ENCODE results near the gene ATP2A3. TPM values are rescaled to one million over a fixed set of nuclear protein-coding genes. Genes with fewer than 3 reads are reported as not detected.

The ATP2A3 gene
- total RNA-seq, 6 experiments from 2014 or later: 1.5 to 4.3 (median 2.3) TPM

DNA sequence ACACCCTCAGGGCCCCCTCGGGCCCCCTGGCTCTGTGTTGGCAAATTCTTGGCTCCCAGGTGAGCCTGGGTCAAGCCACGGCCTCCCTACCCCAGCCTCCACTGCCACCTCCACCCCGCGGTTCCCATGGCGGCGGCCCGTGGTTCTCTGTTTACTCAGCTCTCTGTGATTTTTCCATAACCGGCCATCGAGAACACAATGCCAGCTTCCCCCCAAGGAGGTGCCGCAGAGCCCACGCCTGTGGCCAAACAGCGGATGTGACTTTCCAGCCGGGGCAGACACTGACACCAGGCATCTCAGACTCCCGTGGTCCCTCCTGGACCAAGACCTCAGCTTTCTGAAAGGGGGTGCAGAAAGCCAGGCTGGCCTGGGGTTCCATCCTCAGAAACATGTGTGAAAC lies 21.6 kb upstream of the ATP2A3 start:
- no peak overlapping the region for H3K4me3 ChIP-seq
- WGBS (ENCODE audit: insufficient coverage, low coverage, low lambda C conversion rate, missing lambda C conversion rate): 45% methylated on average over 9 of the region's 14 CpGs
- TF ChIP-seq, protein P1, sequence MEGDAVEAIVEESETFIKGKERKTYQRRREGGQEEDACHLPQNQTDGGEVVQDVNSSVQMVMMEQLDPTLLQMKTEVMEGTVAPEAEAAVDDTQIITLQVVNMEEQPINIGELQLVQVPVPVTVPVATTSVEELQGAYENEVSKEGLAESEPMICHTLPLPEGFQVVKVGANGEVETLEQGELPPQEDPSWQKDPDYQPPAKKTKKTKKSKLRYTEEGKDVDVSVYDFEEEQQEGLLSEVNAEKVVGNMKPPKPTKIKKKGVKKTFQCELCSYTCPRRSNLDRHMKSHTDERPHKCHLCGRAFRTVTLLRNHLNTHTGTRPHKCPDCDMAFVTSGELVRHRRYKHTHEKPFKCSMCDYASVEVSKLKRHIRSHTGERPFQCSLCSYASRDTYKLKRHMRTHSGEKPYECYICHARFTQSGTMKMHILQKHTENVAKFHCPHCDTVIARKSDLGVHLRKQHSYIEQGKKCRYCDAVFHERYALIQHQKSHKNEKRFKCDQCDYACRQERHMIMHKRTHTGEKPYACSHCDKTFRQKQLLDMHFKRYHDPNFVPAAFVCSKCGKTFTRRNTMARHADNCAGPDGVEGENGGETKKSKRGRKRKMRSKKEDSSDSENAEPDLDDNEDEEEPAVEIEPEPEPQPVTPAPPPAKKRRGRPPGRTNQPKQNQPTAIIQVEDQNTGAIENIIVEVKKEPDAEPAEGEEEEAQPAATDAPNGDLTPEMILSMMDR (IDR thresholded peaks at IDR 0.05): no peak
- TF ChIP-seq POLR2A (IDR thresholded peaks at IDR 0.05): no peak
- no peaks in the 10 kb centered on the region for H3K27me3 ChIP-seq
- intact Hi-C loops (cut with DNase I): no loop called here
- H3K4me1 ChIP-seq: peaks cover 0 to 13% (median 6%) of the 10 kb centered on the region in 4 donors
- ATAC-seq (peak in 1 of 4 donors; percentile 9), DNase-seq (peak; percentile 21 to 50 (median 45))
- no peak overlapping the region for H3K27ac ChIP-seq
- no peaks in the 10 kb centered on the region for H3K9me3 ChIP-seq
- H3K36me3 ChIP-seq: no peaks in the 10 kb centered on the region

- DNase-seq (peak; percentile 44 to 50 (median 45)), ATAC-seq (peak; percentile 39 to 58 (median 51))
- 35% methylated on average over 7 of the region's 18 CpGs for WGBS (ENCODE audit: insufficient coverage, low coverage, low lambda C conversion rate, missing lambda C conversion rate)
- H3K9me3 ChIP-seq: no peaks in the 10 kb centered on the region
- no peak overlapping the region for H3K27ac ChIP-seq
- no peaks in the 10 kb centered on the region for H3K36me3 ChIP-seq
- H3K27me3 ChIP-seq: no peaks in the 10 kb centered on the region
- TF ChIP-seq, protein P1 (IDR thresholded peaks at IDR 0.05): no peak
- TF ChIP-seq POLR2A (IDR thresholded peaks at IDR 0.05): no peak
- H3K4me1 ChIP-seq: peaks cover 0 to 13% (median 6%) of the 10 kb centered on the region in 4 donors
- intact Hi-C loops (cut with DNase I): no loop called here
- H3K4me3 ChIP-seq: no peak overlapping the region
Measured at GRCh38 chr17:3983606-3984484, 19.6 kb upstream of the ATP2A3 start.

DNA sequence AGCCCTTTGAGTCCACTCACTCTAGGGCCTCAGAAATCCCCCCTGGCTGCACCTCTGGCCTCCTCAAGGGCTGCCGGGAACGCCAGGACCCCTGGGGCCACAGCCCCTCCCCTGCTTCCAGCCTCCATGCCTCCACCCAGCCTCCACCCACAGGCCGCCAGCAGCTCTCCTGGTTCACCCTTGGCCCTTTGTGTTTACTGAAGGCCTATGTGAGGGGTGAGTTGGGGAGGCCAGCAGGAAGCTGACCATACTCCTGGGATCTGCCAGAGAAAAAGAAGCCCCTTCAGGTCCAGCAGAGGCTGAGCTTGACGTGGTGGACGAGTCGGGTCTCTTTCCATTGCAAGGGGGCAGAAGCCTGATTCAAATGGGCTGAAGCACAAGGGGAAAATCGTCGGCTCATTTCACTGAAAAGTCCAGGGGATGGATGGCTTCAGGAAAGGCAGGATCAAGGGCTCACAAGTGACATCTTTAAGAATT lies 18.3 kb upstream of the ATP2A3 start:
- TF ChIP-seq, protein P1 (IDR thresholded peaks at IDR 0.05): no peak
- TF ChIP-seq POLR2A (IDR thresholded peaks at IDR 0.05): no peak
- Histone ChIP-seq H3K4me3 (no peak overlapping the region), H3K36me3 (no peaks in the 10 kb centered on the region), H3K9me3 (no peaks in the 10 kb centered on the region), H3K27ac (no peak overlapping the region), H3K4me1 (peaks cover 0 to 13% (median 6%) of the 10 kb centered on the region in 4 donors), H3K27me3 (no peaks in the 10 kb centered on the region)
- WGBS (ENCODE audit: insufficient coverage, low coverage, low lambda C conversion rate, missing lambda C conversion rate): 76% methylated on average over 2 of the region's 8 CpGs
- peak; percentile 13 to 33 (median 14) for DNase-seq
- ATAC-seq: no peak
- intact Hi-C loops (cut with DNase I): no loop called here

DNA sequence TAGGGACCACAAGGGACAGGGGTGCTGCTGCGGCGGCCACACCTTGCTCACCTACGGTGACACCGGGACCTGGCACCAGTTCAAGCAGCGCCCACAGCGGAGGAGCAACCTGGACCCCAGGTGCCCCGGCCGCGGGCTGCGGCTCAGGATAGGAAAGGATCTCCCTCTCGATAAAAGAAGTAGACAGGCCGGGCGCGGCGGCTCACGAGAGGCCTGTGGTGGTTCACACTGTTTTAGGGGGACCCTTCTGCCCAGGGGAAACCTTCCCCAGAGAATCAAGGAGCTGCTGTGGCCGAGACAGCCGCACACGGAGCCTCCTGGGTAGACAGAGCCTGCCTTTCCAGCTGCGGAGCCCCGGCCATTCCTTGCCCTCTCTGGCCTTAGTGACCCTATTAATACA lies 17.9 kb upstream of the ATP2A3 start:
- no peak overlapping the region for H3K4me3 ChIP-seq
- no peaks in the 10 kb centered on the region for H3K27me3 ChIP-seq
- TF ChIP-seq POLR2A (IDR thresholded peaks at IDR 0.05): no peak
- TF ChIP-seq, protein P1 (IDR thresholded peaks at IDR 0.05): no peak
- no peaks in the 10 kb centered on the region for H3K9me3 ChIP-seq
- 96% methylated on average over 4 of the region's 21 CpGs for WGBS (ENCODE audit: insufficient coverage, low coverage, low lambda C conversion rate, missing lambda C conversion rate)
- intact Hi-C loops (cut with DNase I): no loop called here
- no peaks in the 10 kb centered on the region for H3K36me3 ChIP-seq
- ATAC-seq (no peak), DNase-seq (peak; percentile 25 to 46 (median 42))
- peaks cover 0 to 15% (median 7%) of the 10 kb centered on the region in 4 donors for H3K4me1 ChIP-seq
- H3K27ac ChIP-seq: no peak overlapping the region
